Measurements from ENCODE around the gene CEP295NL.
"Not testable (repeated sequence)": the region's sequence is repeated elsewhere in the genome, so short reads cannot be mapped to it uniquely, and the experiment has no call there.

Gene CEP295NL

GRCh38 chr17:78903101-78903779 lies at the start of gene CEP295NL:
Gene CEP295NL, minus strand, starts transcription at chr17:78903201. Its CDS starts 1,373 bp downstream, at chr17:78901828.
- H3K4me3 ChIP-seq (ENCODE audit: low read length), result no peak within 1 kb of the TSS
- H3K36me3 ChIP-seq (ENCODE audit: control insufficient read depth, low read depth, low read length), result no peaks in the 10 kb centered on the region
- no peak within 1 kb of the TSS for H3K27ac ChIP-seq (ENCODE audit: low read length)
- H3K4me1 ChIP-seq (ENCODE audit: control insufficient read depth, low read depth, low read length), result peaks cover 12% of the 10 kb centered on the region
- H3K9ac ChIP-seq (ENCODE audit: low read length), result no peak within 1 kb of the TSS
- H3K27me3 ChIP-seq (ENCODE audit: control insufficient read depth, insufficient read depth, low read length), result no peaks in the 10 kb centered on the region
- H3K9me3 ChIP-seq (ENCODE audit: control insufficient read depth, low read depth, low read length), result no peaks in the 10 kb centered on the region

GRCh38 chr17:78952706-78953105 lies 49.7 kb upstream of the CEP295NL start:
- Histone ChIP-seq H3K4me1 (ENCODE audit: control insufficient read depth, low read depth, low read length) (no peaks in the 10 kb centered on the region), H3K4me3 (ENCODE audit: low read length) (no peak overlapping the region), H3K27ac (ENCODE audit: low read length) (no peak overlapping the region), H3K9me3 (ENCODE audit: control insufficient read depth, low read depth, low read length) (no peaks in the 10 kb centered on the region), H3K36me3 (ENCODE audit: control insufficient read depth, low read depth, low read length) (no peaks in the 10 kb centered on the region), H3K9ac (ENCODE audit: low read length) (no peak overlapping the region), H3K27me3 (ENCODE audit: control insufficient read depth, insufficient read depth, low read length) (no peaks in the 10 kb centered on the region)

GRCh38 chr17:78951967-78952551 lies 49.1 kb upstream of the CEP295NL start:
- no peaks in the 10 kb centered on the region for H3K4me1 ChIP-seq (ENCODE audit: control insufficient read depth, low read depth, low read length)
- H3K27me3 ChIP-seq (ENCODE audit: control insufficient read depth, insufficient read depth, low read length), result no peaks in the 10 kb centered on the region
- H3K36me3 ChIP-seq (ENCODE audit: control insufficient read depth, low read depth, low read length), result no peaks in the 10 kb centered on the region
- H3K4me3 ChIP-seq (ENCODE audit: low read length), result no peak overlapping the region
- H3K27ac ChIP-seq (ENCODE audit: low read length), result no peak overlapping the region
- no peaks in the 10 kb centered on the region for H3K9me3 ChIP-seq (ENCODE audit: control insufficient read depth, low read depth, low read length)
- H3K9ac ChIP-seq (ENCODE audit: low read length), result no peak overlapping the region

GRCh38 chr17:78950870-78951269 lies 47.9 kb upstream of the CEP295NL start:
- Histone ChIP-seq H3K9ac (ENCODE audit: low read length) (no peak overlapping the region), H3K27me3 (ENCODE audit: control insufficient read depth, insufficient read depth, low read length) (no peaks in the 10 kb centered on the region), H3K27ac (ENCODE audit: low read length) (no peak overlapping the region), H3K4me3 (ENCODE audit: low read length) (no peak overlapping the region), H3K9me3 (ENCODE audit: control insufficient read depth, low read depth, low read length) (no peaks in the 10 kb centered on the region), H3K4me1 (ENCODE audit: control insufficient read depth, low read depth, low read length) (no peaks in the 10 kb centered on the region), H3K36me3 (ENCODE audit: control insufficient read depth, low read depth, low read length) (no peaks in the 10 kb centered on the region)

- H3K27me3 ChIP-seq (ENCODE audit: control insufficient read depth, insufficient read depth, low read length), result no peaks in the 10 kb centered on the region
- H3K9ac ChIP-seq (ENCODE audit: low read length), result no peak overlapping the region
- no peak overlapping the region for H3K27ac ChIP-seq (ENCODE audit: low read length)
Measured at GRCh38 chr17:78947235-78948149, 44.5 kb upstream of the CEP295NL start.

GRCh38 chr17:78946631-78947030 lies 43.6 kb upstream of the CEP295NL start:
- H3K27ac ChIP-seq (ENCODE audit: low read length), result no peak overlapping the region
- H3K9me3 ChIP-seq (ENCODE audit: control insufficient read depth, low read depth, low read length), result no peaks in the 10 kb centered on the region
- H3K9ac ChIP-seq (ENCODE audit: low read length), result no peak overlapping the region
- H3K36me3 ChIP-seq (ENCODE audit: control insufficient read depth, low read depth, low read length), result no peaks in the 10 kb centered on the region
- no peaks in the 10 kb centered on the region for H3K4me1 ChIP-seq (ENCODE audit: control insufficient read depth, low read depth, low read length)
- no peaks in the 10 kb centered on the region for H3K27me3 ChIP-seq (ENCODE audit: control insufficient read depth, insufficient read depth, low read length)
- no peak overlapping the region for H3K4me3 ChIP-seq (ENCODE audit: low read length)

More at GRCh38 chr17:78947235-78948149, 44.5 kb upstream of the CEP295NL start:
- Histone ChIP-seq H3K9me3 (ENCODE audit: control insufficient read depth, low read depth, low read length) (no peaks in the 10 kb centered on the region), H3K4me1 (ENCODE audit: control insufficient read depth, low read depth, low read length) (no peaks in the 10 kb centered on the region), H3K36me3 (ENCODE audit: control insufficient read depth, low read depth, low read length) (no peaks in the 10 kb centered on the region), H3K4me3 (ENCODE audit: low read length) (no peak overlapping the region)

GRCh38 chr17:78946131-78946530 lies 43.1 kb upstream of the CEP295NL start:
- no peaks in the 10 kb centered on the region for H3K36me3 ChIP-seq (ENCODE audit: control insufficient read depth, low read depth, low read length)
- no peaks in the 10 kb centered on the region for H3K4me1 ChIP-seq (ENCODE audit: control insufficient read depth, low read depth, low read length)
- no peak overlapping the region for H3K4me3 ChIP-seq (ENCODE audit: low read length)
- no peak overlapping the region for H3K27ac ChIP-seq (ENCODE audit: low read length)
- no peaks in the 10 kb centered on the region for H3K27me3 ChIP-seq (ENCODE audit: control insufficient read depth, insufficient read depth, low read length)
- no peaks in the 10 kb centered on the region for H3K9me3 ChIP-seq (ENCODE audit: control insufficient read depth, low read depth, low read length)
- no peak overlapping the region for H3K9ac ChIP-seq (ENCODE audit: low read length)

- H3K36me3 ChIP-seq (ENCODE audit: control insufficient read depth, low read depth, low read length); H3K27ac ChIP-seq (ENCODE audit: low read length); H3K4me1 ChIP-seq (ENCODE audit: control insufficient read depth, low read depth, low read length); H3K4me3 ChIP-seq (ENCODE audit: low read length); H3K27me3 ChIP-seq (ENCODE audit: control insufficient read depth, insufficient read depth, low read length); H3K9me3 ChIP-seq (ENCODE audit: control insufficient read depth, low read depth, low read length); H3K9ac ChIP-seq (ENCODE audit: low read length): not testable (repeated sequence)
Measured at GRCh38 chr17:78945455-78945854, 42.5 kb upstream of the CEP295NL start.

GRCh38 chr17:78944956-78945355 lies 42.0 kb upstream of the CEP295NL start:
- H3K9ac ChIP-seq (ENCODE audit: low read length), result no peak overlapping the region
- H3K4me1 ChIP-seq (ENCODE audit: control insufficient read depth, low read depth, low read length), result no peaks in the 10 kb centered on the region
- no peak overlapping the region for H3K4me3 ChIP-seq (ENCODE audit: low read length)

GRCh38 chr17:78944026-78944425 lies 41.0 kb upstream of the CEP295NL start:
- H3K9me3 ChIP-seq (ENCODE audit: control insufficient read depth, low read depth, low read length), result no peaks in the 10 kb centered on the region
- H3K27ac ChIP-seq (ENCODE audit: low read length), result no peak overlapping the region
- no peaks in the 10 kb centered on the region for H3K27me3 ChIP-seq (ENCODE audit: control insufficient read depth, insufficient read depth, low read length)
- no peak overlapping the region for H3K4me3 ChIP-seq (ENCODE audit: low read length)
- no peak overlapping the region for H3K9ac ChIP-seq (ENCODE audit: low read length)
- no peaks in the 10 kb centered on the region for H3K4me1 ChIP-seq (ENCODE audit: control insufficient read depth, low read depth, low read length)
- H3K36me3 ChIP-seq (ENCODE audit: control insufficient read depth, low read depth, low read length), result no peaks in the 10 kb centered on the region

More at GRCh38 chr17:78944956-78945355, 42.0 kb upstream of the CEP295NL start:
- no peaks in the 10 kb centered on the region for H3K36me3 ChIP-seq (ENCODE audit: control insufficient read depth, low read depth, low read length)
- H3K9me3 ChIP-seq (ENCODE audit: control insufficient read depth, low read depth, low read length), result no peaks in the 10 kb centered on the region
- H3K27ac ChIP-seq (ENCODE audit: low read length), result no peak overlapping the region
- H3K27me3 ChIP-seq (ENCODE audit: control insufficient read depth, insufficient read depth, low read length), result no peaks in the 10 kb centered on the region

GRCh38 chr17:78940708-78941107 lies 37.7 kb upstream of the CEP295NL start:
- Histone ChIP-seq H3K36me3 (ENCODE audit: control insufficient read depth, low read depth, low read length) (no peaks in the 10 kb centered on the region), H3K9me3 (ENCODE audit: control insufficient read depth, low read depth, low read length) (no peaks in the 10 kb centered on the region), H3K27ac (ENCODE audit: low read length) (no peak overlapping the region), H3K27me3 (ENCODE audit: control insufficient read depth, insufficient read depth, low read length) (no peaks in the 10 kb centered on the region), H3K4me1 (ENCODE audit: control insufficient read depth, low read depth, low read length) (no peaks in the 10 kb centered on the region), H3K9ac (ENCODE audit: low read length) (no peak overlapping the region), H3K4me3 (ENCODE audit: low read length) (no peak overlapping the region)

All from iPS-18a (cell line).